Panc1 (cell line): Measurements from ENCODE around the gene CABP4. TPM values are rescaled to one million over a fixed set of nuclear protein-coding genes. Genes with fewer than 3 reads are reported as not detected.

Experiments used
- ATAC-seq: fragments of 200-7000 bp; cut with Tn5 transposase; 2 replicates; pipeline ENCODE4 v1.9.1; 2020; ENCODE audit warnings: mild to moderate bottlenecking, moderate library complexity
- BruUV-seq: library from RNA; stranded (reverse); fragments of 400-500 nt; replicated peaks from 2 replicates; lab custom pipeline; 2021; lab: Mats Ljungman, UMichigan
- CTCF ChIA-PET: fragments of 300-600 bp; sonication (Branson Sonifier 250); formaldehyde crosslinking; loops from one replicate; lab custom pipeline; 2022; ENCODE audit warnings: antibody characterized with exemption; lab: Charles Lee
- POLR2A ChIA-PET: fragments of 300-600 bp; sonication (Branson Sonifier 250); formaldehyde crosslinking; loops from one replicate; lab custom pipeline; 2022; ENCODE audit warnings: antibody characterized with exemption; lab: Charles Lee
- DNase-seq: peaks from one replicate; pipeline ENCODE4 v3.0.0-alpha.2; 2010; ENCODE audit warnings: low read depth, low spot score
- H3K27ac ChIP-seq: 2 replicates; pipeline ENCODE4 v1.5.1; 2011; ENCODE audit warnings: mild to moderate bottlenecking, low read length, inconsistent platforms
- H3K27me3 ChIP-seq: fragments of 200-500 bp; sonication (Bioruptor generic); 2 replicates; pipeline ENCODE4 v1.6.0; 2014; ENCODE audit warnings: low read length, inconsistent platforms; ENCODE audit not compliant: control insufficient read depth, insufficient read depth
- H3K36me3 ChIP-seq: fragments of 200-500 bp; sonication (Bioruptor generic); 2 replicates; pipeline ENCODE4 v1.5.1; 2014; ENCODE audit warnings: inconsistent platforms, mild to moderate bottlenecking, low read length, moderate library complexity; ENCODE audit not compliant: control insufficient read depth, insufficient read depth
- H3K4me1 ChIP-seq: 2 replicates; pipeline ENCODE4 v1.5.1; 2011; ENCODE audit warnings: inconsistent platforms, mild to moderate bottlenecking, low read length, moderate library complexity; ENCODE audit not compliant: control insufficient read depth, insufficient read depth
- H3K4me3 ChIP-seq, 2 experiments: 2 replicates each; pipeline ENCODE4 v1.5.1; 2011 to 2012; ENCODE audit warnings: low read depth in 2 of 2, low read length in 2 of 2, mild to moderate bottlenecking in 2 of 2, inconsistent platforms in 1 of 2, moderate library complexity in 1 of 2
- H3K9me3 ChIP-seq: fragments of 200-500 bp; sonication (Bioruptor generic); 2 replicates; pipeline ENCODE4 v1.5.1; 2014; ENCODE audit warnings: low read depth, mild to moderate bottlenecking, inconsistent platforms, low read length, moderate library complexity; ENCODE audit not compliant: control insufficient read depth, insufficient read depth
- POLR2AphosphoS5 ChIP-seq: IDR thresholded peaks from 2 replicates; pipeline ENCODE4 v1.6.1; 2012; ENCODE audit warnings: mild to moderate bottlenecking, low read depth, low read length, moderate library complexity
- REST ChIP-seq, 2 experiments: IDR thresholded peaks; 2 replicates each; pipeline ENCODE4 v1.6.1; 2011 to 2012; ENCODE audit warnings: low read depth in 2 of 2, control low read depth in 1 of 2, low read length in 1 of 2, mild to moderate bottlenecking in 1 of 2, moderate library complexity in 1 of 2; ENCODE audit not compliant: insufficient read depth in 1 of 2
- SIN3A ChIP-seq: IDR thresholded peaks from 2 replicates; pipeline ENCODE4 v1.6.1; 2012; ENCODE audit warnings: low read depth, mild to moderate bottlenecking, low read length, moderate library complexity, borderline replicate concordance; ENCODE audit not compliant: insufficient read depth
- TCF7L2 ChIP-seq: IDR thresholded peaks from 2 replicates; pipeline ENCODE4 v1.6.1; 2011; ENCODE audit warnings: mild to moderate bottlenecking, low read depth, low read length, inconsistent platforms
- in situ Hi-C: cut with HindIII; loops from 2 replicates; pipeline ENCODE4 v1.10.0; 2016; ENCODE audit warnings: low sequenced_read_pairs, low pct_unique_long_range_greater_than_20kb
- intact Hi-C: fragments of 100-400 bp; cut with micrococcal nuclease; formaldehyde crosslinking; loops from one replicate; pipeline ENCODE4 v1.10.0; 2022; ENCODE audit not compliant: unreplicated experiment
- total RNA-seq: library from RNA; stranded (reverse); gene quantifications from one replicate; pipeline ENCODE4 v1.2.1, GENCODE V29; 2021; ENCODE audit not compliant: unreplicated experiment
- TF ChIP-seq, protein P1 (sequence below): fragments of 450-650 bp; IDR thresholded peaks from 2 replicates; pipeline ENCODE4 v1.5.1; 2017; ENCODE audit warnings: mild to moderate bottlenecking

The CABP4 gene
- total RNA-seq, 1 experiment from 2014 or later: not detected

GRCh38 chr11:67452141-67452952, 2.8 kb upstream of the CABP4 start, which contains the start of gene GPR152:
Gene GPR152, minus strand, starts transcription at chr11:67452729. Its CDS starts 5 bp downstream, at chr11:67452724.
- no peak for TF ChIP-seq REST (IDR thresholded peaks at IDR 0.05; ENCODE audit: insufficient read depth in 1 of 2, low read depth in 2 of 2, low read length in 1 of 2)
- no peak for TF ChIP-seq POLR2AphosphoS5
- no peak for TF ChIP-seq TCF7L2
- TF ChIP-seq SIN3A: no peak
- TF ChIP-seq, protein P1, sequence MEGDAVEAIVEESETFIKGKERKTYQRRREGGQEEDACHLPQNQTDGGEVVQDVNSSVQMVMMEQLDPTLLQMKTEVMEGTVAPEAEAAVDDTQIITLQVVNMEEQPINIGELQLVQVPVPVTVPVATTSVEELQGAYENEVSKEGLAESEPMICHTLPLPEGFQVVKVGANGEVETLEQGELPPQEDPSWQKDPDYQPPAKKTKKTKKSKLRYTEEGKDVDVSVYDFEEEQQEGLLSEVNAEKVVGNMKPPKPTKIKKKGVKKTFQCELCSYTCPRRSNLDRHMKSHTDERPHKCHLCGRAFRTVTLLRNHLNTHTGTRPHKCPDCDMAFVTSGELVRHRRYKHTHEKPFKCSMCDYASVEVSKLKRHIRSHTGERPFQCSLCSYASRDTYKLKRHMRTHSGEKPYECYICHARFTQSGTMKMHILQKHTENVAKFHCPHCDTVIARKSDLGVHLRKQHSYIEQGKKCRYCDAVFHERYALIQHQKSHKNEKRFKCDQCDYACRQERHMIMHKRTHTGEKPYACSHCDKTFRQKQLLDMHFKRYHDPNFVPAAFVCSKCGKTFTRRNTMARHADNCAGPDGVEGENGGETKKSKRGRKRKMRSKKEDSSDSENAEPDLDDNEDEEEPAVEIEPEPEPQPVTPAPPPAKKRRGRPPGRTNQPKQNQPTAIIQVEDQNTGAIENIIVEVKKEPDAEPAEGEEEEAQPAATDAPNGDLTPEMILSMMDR: no peak
- ChIA-PET POLR2A (interaction anchor here (0.7 kb wide), 1 partner anchor 51 kb away, joined by 4 read pairs; the partner anchor contains the start of gene PPP1CA), CTCF (no interaction called here)
- Histone ChIP-seq H3K9me3 (no peaks in the 10 kb centered on the region), H3K36me3 (no peaks in the 10 kb centered on the region), H3K27me3 (no peaks in the 10 kb centered on the region), H3K4me3 (no peak within 1 kb of the TSS), H3K27ac (no peak within 1 kb of the TSS), H3K4me1 (no peaks in the 10 kb centered on the region)
- in situ Hi-C loops: no loop called here
- ATAC-seq (0 out of 2 replicates have a peak, but pooled peaks have one; percentile 12), DNase-seq (no peak)
- intact Hi-C loops: no loop called here
- BruUV-seq: no TSS peak

DNA sequence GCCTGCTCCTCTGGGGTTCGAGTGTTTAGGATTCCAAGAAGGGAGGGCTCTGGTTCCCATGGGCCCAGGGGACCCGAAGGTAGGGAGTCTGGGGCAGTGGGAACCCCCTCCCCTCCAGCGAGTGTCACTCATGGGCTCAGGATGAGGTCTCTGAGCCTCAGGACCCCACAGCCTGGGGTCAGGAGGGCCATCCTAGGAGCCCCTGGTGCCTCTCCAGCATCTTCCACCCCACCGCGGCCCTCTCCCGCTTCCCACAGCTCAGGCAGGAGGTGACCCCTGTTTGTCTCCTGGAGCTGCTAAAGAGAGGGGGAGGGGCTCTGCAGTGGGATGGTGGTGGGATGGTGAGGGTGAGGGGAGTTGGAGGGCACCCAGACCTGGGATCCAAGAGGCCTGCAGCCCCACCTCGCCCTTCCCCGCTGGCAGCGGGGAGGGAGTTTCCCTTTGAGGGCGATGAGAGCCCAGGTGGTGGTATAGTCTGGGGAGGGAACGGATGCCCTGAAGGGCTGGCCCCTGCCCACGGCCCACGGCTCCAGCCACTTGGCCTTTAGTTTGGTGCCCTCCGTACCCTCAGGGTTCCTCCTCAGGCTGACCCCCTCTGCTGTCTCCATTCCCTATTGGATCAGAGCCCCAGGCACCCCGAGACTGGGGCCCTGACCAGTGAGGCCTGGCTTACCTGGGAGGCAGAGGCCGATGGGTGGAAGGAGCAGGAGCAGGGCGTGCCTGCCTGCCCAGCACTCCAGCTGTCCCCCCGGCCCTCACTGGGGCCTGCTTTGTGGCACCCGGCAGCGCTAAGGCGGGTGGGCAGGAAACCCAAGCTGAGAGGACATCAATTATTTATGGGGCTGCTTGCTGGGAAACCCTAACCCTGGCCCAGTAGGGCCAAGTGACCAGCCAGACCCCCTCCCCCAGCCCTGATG, 1.1 kb upstream of the CABP4 start:
- in situ Hi-C loops (no loop called here), intact Hi-C loops (no loop called here)
- ChIA-PET CTCF (no interaction called here), POLR2A (no interaction called here)
- TF ChIP-seq REST (IDR thresholded peaks at IDR 0.05; ENCODE audit: insufficient read depth in 1 of 2, low read depth in 2 of 2, low read length in 1 of 2) (no peak), SIN3A (no peak), POLR2AphosphoS5 (no peak), TCF7L2 (no peak)
- TF ChIP-seq, protein P1: no peak
- no peak overlapping the region for H3K4me3 ChIP-seq
- H3K4me1 ChIP-seq: no peaks in the 10 kb centered on the region
- no peaks in the 10 kb centered on the region for H3K9me3 ChIP-seq
- BruUV-seq: no TSS peak
- H3K36me3 ChIP-seq: no peaks in the 10 kb centered on the region
- DNase-seq (no peak), ATAC-seq (no peak)
- H3K27me3 ChIP-seq: no peaks in the 10 kb centered on the region
- no peak overlapping the region for H3K27ac ChIP-seq
